ENCODE data around the gene SETMAR.
"Not testable (repeated sequence)": the region's sequence is repeated elsewhere in the genome, so short reads cannot be mapped to it uniquely, and the experiment has no call there.

SETMAR gene

GRCh38 chr3:4303187-4304123 lies at the start of gene SETMAR:
Gene SETMAR (plus strand): TSS chr3:4303369. CDS start chr3:4303371, 2 bp downstream.
- peak; percentile 78 to 79 for DNase-seq

DNA sequence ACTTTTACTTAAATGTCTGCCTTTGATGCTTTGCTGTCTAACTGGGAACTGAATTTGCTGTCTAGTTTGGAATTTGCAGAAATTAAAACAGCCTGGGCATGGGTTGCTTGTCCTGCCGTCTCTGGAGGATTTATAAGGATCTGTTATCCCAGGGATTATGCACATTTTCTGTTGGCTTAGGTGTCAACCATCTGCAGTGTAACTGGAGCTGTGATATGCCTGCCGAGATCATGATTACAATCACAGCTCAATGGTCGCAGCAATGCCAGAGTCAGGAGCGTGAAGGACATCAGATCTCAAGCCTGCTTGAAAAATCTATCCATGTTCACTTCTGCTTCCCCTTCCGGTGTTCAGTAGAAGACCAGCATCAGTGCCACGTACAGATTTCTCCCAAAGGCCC lies 41.8 kb upstream of the SETMAR start:
- no peak for DNase-seq

- DNase-seq, result no peak
Measured at GRCh38 chr3:4264040-4264439, 39.1 kb upstream of the SETMAR start.

- no peak for DNase-seq
Measured at GRCh38 chr3:4270720-4271119, 32.4 kb upstream of the SETMAR start.

GRCh38 chr3:4271834-4272233 lies 31.3 kb upstream of the SETMAR start:
- DNase-seq, result no peak

DNA sequence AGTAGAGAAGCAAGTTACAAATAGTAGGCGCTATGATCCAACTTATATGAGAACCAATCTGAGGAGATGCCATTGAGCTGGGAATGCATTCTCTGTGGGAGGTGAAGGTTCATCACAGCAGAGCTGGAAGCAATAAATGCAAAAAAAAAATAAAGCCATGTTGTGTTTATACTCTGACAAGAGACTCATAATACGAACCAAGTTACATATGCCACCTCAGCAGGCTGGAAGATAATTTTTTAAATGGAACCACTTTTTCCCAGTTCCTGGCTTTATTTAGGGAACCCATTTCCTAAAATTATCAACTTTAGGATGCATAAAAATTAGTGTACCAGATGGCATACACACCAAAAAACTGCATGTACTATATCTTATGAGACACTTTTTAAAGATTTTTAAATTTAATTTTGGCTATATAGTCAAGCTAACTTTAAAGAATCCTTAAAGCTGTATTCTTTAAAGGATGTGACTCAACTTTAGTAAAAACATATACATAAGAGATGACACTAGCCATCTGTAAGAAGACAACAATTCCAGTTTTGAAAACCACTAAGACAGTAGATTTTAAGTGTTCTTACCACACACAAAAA lies 23.6 kb upstream of the SETMAR start:
- no peak for DNase-seq

GRCh38 chr3:4281991-4282390 lies 21.2 kb upstream of the SETMAR start:
- DNase-seq, result no peak

DNA sequence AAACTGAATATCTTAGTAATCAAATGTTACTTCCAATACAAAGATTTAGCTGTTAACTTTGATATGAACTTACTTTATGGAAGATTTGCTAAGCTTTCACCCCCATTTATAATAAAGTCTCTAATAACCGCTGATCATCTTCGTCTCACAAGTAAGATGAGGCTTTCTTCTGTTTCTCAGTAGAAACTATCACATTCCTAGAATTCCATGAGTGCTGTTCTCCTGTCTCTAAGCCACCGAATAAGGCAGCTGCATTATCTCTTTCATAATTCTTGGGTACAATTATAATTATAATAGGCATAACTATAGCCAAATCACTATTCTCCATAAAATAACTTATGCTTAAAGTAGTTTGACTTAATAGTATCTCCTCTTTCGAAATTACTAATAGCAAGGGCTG lies 18.3 kb upstream of the SETMAR start:
- no peak for DNase-seq

DNA sequence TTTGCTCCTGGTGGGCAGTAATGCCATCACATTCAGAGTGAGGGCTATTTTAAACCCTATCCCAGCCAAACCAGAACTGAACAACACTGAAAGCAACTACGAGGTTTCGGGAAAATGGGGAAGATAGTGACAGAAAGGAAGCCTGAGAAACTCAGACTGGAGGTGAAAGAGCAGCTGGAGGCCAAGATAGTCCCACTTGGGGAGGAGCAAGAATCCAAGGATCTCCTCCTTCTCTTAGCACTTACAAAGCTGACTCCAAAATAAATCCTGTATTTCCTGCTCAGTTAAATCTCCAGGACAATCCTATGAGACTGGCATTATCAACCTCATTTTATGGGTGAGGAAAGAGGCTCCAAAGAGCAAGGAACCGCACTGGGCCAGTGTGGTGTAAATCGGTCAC lies 14.1 kb upstream of the SETMAR start:
- DNase-seq, result no peak

DNA sequence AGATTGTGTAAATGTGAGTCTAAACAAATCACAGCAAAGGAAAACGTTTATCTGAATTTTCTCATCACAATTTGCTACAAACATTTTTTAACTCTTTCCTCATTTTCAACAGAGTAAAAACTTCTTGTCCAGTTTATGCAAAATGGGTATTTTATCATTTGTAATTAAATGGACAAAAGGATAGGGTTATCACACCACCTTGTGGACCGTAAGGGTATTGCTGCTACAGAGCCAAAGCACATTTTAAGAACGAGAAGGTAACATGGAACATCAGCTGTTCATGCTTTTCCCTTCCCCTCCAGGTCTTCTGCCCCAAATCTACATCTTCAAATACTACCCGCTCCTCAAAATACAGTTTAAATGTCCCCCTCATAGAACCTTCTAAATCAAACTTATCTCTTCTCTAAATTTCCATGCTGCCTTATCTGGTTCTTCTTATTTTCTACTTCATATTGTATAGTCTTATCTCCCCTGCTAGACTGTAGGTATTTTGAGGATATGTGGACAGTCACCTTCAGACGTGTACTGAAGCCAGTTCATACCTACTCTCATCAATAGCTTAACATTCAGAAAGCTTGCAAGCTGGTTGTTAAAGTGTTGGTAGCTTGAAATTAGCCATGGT lies 12.8 kb upstream of the SETMAR start:
- DNase-seq, result peak; percentile 6 to 21

GRCh38 chr3:4292301-4292700 lies 10.9 kb upstream of the SETMAR start:
- DNase-seq, result no peak

DNA sequence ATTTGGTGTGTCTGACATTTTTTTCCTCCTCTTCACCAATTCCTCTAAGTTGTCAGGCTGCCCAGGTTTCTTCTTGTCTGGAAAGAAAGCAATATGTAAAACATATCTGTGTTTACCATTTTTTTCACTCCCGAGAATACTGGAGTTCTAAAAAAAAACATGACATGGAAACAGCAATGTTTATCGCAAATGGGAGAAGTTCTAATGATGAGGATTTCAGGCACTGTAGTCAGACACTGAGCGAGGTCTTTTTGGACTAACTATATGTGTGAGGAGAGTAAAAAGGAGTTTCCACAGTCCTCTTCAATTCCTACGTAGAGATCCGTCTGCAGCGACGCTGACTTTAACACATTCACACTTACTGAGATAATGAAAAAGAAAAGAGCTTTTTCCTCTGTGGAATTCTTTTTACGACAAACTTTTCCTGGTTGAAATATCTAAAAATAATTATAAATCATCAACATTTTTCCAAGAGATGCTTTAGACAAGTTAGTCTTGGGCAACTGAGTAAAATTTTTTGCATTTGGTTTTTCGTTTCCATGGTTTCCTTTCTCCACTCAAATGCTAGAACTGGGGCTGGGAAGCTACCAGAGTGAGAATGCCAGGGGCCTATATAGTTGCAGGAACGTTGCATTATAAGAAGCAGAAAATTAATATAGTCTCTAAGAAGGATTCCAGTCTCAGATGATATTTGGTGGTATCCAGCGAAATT lies 8.4 kb upstream of the SETMAR start:
- DNase-seq, result no peak

DNA sequence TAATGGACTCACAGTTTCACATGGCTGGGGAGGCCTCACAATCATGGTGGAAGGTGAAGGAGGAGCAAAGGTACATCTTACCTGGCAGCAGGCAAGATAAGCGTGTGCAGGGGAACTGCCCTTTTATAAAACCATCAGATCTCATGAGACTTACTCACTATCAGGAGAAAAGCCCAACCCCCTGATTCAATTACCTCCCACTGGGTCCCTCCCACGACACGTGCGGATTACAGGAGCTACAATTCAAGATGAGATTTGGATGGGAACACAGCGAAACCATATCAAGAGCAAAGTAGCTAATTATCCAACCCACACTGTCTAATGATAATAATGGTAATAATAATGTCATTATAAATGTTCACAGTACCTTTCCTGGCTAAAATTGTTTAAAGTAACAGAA lies 6.7 kb upstream of the SETMAR start:
- not testable (repeated sequence) for DNase-seq

- no peak for DNase-seq
Measured at GRCh38 chr3:4297486-4297885, 5.7 kb upstream of the SETMAR start.

- DNase-seq, result no peak
Measured at GRCh38 chr3:4302747-4303146, 422 bp upstream of the SETMAR start.

- not testable (repeated sequence) for DNase-seq
Measured at GRCh38 chr3:4305210-4305609, 2.0 kb downstream of the SETMAR start.

- no peak for DNase-seq
Measured at GRCh38 chr3:4306091-4306490, 2.9 kb downstream of the SETMAR start.

- DNase-seq, result no peak
Measured at GRCh38 chr3:4306860-4307259, 3.7 kb downstream of the SETMAR start.

- no peak for DNase-seq
Measured at GRCh38 chr3:4309491-4310128, 6.4 kb downstream of the SETMAR start.

GRCh38 chr3:4310971-4311370 lies 7.8 kb downstream of the SETMAR start:
- DNase-seq, result no peak

DNA sequence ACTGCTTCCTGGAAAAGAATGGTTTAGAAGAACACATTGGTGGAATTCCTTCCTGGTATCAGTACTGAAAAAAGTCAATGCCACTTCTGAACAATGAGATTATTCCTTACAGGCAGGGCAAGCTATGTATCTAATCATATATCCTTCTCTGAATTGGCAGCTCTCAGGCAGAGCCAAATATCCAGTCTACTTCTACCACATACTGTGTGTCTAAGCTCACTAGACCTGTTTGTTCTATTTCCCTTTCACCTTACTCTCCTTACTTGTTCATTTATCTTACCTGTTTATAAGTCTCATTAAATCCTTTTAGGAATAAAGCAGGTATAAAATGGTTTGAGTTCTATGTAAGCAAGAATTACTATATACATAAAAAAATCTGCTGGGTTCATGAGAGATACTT lies 8.3 kb downstream of the SETMAR start:
- no peak for DNase-seq

DNA sequence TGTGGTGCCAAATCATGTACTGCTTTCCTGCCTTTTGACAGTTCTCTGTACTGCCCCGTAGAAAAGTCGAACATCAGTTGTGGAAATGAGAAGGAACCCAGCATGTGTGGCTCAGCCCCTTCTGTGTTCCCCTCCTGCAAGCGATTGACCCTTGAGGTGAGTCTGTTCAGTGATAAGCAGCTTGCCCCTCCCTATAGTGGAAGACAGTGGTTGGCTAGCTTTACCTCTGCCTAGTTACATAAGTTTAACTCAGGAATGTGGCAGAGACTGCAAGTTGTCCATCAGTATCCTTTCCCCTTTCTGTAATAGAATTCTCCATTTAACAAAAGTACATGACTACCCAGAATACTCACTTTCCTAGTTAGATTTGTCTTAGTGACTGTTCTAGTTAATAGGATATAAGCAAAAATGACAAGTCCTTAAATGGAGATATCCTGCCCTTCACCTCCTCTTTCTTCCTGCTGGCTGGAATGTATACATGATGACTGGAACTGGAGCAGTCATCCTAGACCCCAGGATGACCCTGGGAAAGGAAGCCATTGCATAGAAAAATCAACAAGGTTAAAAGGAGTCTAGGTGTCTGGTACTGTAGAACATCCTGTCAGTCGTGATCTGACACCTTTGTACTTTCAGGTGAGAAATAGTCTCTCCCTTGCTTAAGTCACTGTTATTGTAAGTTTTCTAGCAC lies 10.6 kb downstream of the SETMAR start:
- no peak for DNase-seq
